Cardiac muscle cell (in vitro differentiated cells and primary cell): ENCODE results near the gene GMPPA. TPM values are rescaled to one million over a fixed set of nuclear protein-coding genes. Genes with fewer than 3 reads are reported as not detected.

ENCODE experiments used
- DNase-seq, 2 donors: peaks; one replicate each; pipeline versions ENCODE4 v3.0.0 to v3.0.0-alpha.2; 2010 to 2017; ENCODE audit warnings: low read depth in 1 of 2, low spot score in 1 of 2
- H3K27ac ChIP-seq: fragments of 200-600 bp; sonication (generic); 2 replicates; pipeline ENCODE4 v1.5.1; 2016
- H3K27me3 ChIP-seq: fragments of 200-600 bp; sonication (generic); 2 replicates; pipeline ENCODE4 v1.6.0; 2016; ENCODE audit warnings: control low read depth
- H3K36me3 ChIP-seq: fragments of 200-600 bp; sonication (generic); 2 replicates; pipeline ENCODE4 v1.5.1; 2016; ENCODE audit warnings: control low read depth
- H3K4me1 ChIP-seq: fragments of 200-600 bp; sonication (generic); 2 replicates; pipeline ENCODE4 v1.8.1; 2017; ENCODE audit warnings: low read depth, mild to moderate bottlenecking, mixed run types
- H3K4me3 ChIP-seq: fragments of 200-600 bp; sonication (generic); 2 replicates; pipeline ENCODE4 v1.5.1; 2016; ENCODE audit warnings: mild to moderate bottlenecking
- H3K9me3 ChIP-seq: fragments of 200-600 bp; sonication (generic); 2 replicates; pipeline ENCODE4 v1.5.1; 2017; ENCODE audit warnings: low read depth, mild to moderate bottlenecking, control low read depth
- CTCF ChIP-seq: IDR thresholded peaks from 2 replicates; pipeline ENCODE4 v1.5.1; 2012; ENCODE audit warnings: low read depth, mild to moderate bottlenecking, low read length
- polyA plus RNA-seq: library from polyadenylated mRNA; unstranded; fragments of >200 nt; fragmentation: Nextera tagmentation; extraction: Ambion mirVana; gene quantifications from 2 replicates; pipeline ENCODE4 v1.2.1, GENCODE V29; 2016
- total RNA-seq: library from RNA; depleted of rRNA; stranded (reverse); fragments of >200 nt; gene quantifications from 2 replicates; pipeline ENCODE4 v1.2.3, GENCODE V29; 2016

GMPPA gene
- total RNA-seq (35.0 and 45.5 TPM in 2 replicates), polyA plus RNA-seq (52.7 and 67.5 TPM in 2 replicates)

GRCh38 chr2:219498280-219499057 lies at the start of gene GMPPA:
TSS of gene GMPPA (plus strand) at chr2:219498891. CDS start at chr2:219499976, 1,085 bp downstream.
- Histone ChIP-seq H3K27me3 (peaks cover 8% of the 10 kb centered on the region), H3K4me3 (peak within 1 kb of the TSS; percentile 39), H3K9me3 (no peaks in the 10 kb centered on the region), H3K4me1 (peaks cover 29% of the 10 kb centered on the region), H3K27ac (peak within 1 kb of the TSS; percentile 85), H3K36me3 (no peaks in the 10 kb centered on the region)
- peak; percentile 98 to 99 for DNase-seq
- TF ChIP-seq CTCF, result no peak

GRCh38 chr2:219449609-219450008 lies 49.1 kb upstream of the GMPPA start:
- no peak overlapping the region for H3K27ac ChIP-seq
- H3K4me3 ChIP-seq, result no peak overlapping the region
- H3K9me3 ChIP-seq, result no peaks in the 10 kb centered on the region
- no peak for DNase-seq
- no peak for TF ChIP-seq CTCF
- no peaks in the 10 kb centered on the region for H3K27me3 ChIP-seq
- peaks cover 23% of the 10 kb centered on the region for H3K36me3 ChIP-seq
- peaks cover 22% of the 10 kb centered on the region for H3K4me1 ChIP-seq

- Histone ChIP-seq H3K27ac (no peak overlapping the region), H3K4me3 (no peak overlapping the region), H3K9me3 (no peaks in the 10 kb centered on the region), H3K27me3 (no peaks in the 10 kb centered on the region), H3K36me3 (peaks cover 23% of the 10 kb centered on the region), H3K4me1 (peaks cover 22% of the 10 kb centered on the region)
- TF ChIP-seq CTCF, result no peak
- peak in 1 of 2 donors; percentile 36 for DNase-seq
Measured at GRCh38 chr2:219451661-219452360, 46.9 kb upstream of the GMPPA start.

GRCh38 chr2:219452361-219453317 lies 46.1 kb upstream of the GMPPA start:
- peak in 1 of 2 donors; percentile 96 for DNase-seq
- Histone ChIP-seq H3K27me3 (no peaks in the 10 kb centered on the region), H3K36me3 (peaks cover 23% of the 10 kb centered on the region), H3K9me3 (no peaks in the 10 kb centered on the region), H3K4me1 (peaks cover 24% of the 10 kb centered on the region), H3K27ac (peak overlapping the region; percentile 82), H3K4me3 (no peak overlapping the region)
- no peak for TF ChIP-seq CTCF
